Right renal cortex interstitium (tissue), 3 donors: ENCODE measurements around the gene KCNQ1. TPM values are rescaled to one million over a fixed set of nuclear protein-coding genes. Genes with fewer than 3 reads are reported as not detected.

ENCODE experiments used
- DNase-seq, 3 donors: peaks; one replicate each; pipeline ENCODE4 v3.0.0-alpha.2; 2013; ENCODE audit warnings: low read depth in 3 of 3, low spot score in 2 of 3
- polyA plus RNA-seq, 3 donors: library from polyadenylated mRNA; unstranded; fragments of 120-200 nt; gene quantifications; one replicate each; pipeline ENCODE4 v1.2.1, GENCODE V29; 2013; ENCODE audit not compliant: insufficient read length in 3 of 3

Gene KCNQ1
- polyA plus RNA-seq, 3 donors = 8.4 to 11.8 (median 10.2) TPM

DNA sequence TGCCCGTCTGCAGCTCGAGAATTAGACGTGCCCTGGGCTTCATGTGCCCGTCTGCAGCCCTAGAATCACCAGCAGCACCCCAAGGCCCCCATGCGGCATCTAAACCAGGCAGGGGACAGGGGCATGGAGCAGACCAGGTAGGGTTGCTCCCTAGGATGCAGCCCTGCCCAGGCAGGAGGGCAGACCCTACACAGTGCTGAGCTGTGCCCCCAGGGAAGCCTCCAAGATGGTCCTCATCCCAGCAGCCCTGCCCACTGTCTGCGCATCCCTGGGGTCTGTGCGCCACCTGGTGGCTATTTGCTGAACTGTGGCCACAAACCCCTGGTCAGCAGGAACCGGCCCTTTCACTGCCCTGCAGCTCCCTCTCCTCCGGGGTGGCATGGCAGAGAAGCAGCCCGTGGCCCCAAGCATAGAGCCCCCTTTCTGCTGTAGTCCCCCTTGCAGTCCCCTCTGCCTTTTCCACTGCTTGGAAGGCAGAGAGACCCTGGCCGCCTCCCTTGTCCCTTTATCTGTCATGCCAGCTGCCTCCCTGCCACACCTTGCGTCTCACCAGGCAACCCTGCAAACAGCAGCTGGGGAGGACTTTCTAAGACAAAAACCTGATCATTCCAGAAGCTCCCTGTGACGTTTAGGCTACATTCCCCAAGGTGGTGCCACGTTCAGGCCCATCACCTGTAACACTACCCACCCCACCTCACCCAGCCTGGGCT is 86.6 kb downstream of the KCNQ1 start:
- no peak for DNase-seq

DNA sequence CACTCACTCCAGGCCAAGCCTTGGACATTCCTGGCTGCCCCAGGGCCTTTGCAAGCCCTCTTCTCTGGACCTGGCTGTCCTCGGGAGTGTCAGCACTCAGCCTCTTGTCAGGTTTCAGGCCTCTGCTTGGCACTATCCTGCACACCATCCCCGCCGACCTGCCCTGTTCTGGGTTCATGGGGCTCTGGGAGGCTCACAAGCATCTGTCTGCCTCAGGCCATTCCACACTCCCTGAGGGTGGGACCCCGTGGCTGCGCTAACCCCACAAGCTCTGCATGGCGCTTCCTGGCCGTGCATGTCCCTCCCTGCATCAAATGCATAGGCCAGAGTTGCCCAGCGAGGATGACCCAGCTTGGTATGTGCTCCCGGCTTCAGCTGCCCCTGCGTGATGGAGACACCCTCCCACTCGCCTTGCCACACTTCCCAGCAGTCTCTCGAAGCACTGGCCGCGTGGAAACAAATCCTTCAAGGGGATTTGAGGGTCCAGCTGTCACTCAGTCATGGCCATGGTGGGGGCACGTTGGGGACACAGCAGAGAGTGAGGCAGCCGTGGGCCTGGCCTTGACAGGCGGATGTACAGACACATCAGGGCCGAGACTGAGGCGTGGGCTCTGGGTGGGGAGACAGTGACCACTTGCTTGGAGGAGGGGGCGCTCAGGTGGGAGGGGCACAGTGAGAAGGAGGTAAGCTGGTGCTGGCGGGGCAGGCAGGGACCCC is 87.3 kb downstream of the KCNQ1 start:
- no peak for DNase-seq

- DNase-seq = peak; percentile 76 to 87 (median 83)
Observed at GRCh38 chr11:2532704-2533586, 88.1 kb downstream of the KCNQ1 start.

DNA sequence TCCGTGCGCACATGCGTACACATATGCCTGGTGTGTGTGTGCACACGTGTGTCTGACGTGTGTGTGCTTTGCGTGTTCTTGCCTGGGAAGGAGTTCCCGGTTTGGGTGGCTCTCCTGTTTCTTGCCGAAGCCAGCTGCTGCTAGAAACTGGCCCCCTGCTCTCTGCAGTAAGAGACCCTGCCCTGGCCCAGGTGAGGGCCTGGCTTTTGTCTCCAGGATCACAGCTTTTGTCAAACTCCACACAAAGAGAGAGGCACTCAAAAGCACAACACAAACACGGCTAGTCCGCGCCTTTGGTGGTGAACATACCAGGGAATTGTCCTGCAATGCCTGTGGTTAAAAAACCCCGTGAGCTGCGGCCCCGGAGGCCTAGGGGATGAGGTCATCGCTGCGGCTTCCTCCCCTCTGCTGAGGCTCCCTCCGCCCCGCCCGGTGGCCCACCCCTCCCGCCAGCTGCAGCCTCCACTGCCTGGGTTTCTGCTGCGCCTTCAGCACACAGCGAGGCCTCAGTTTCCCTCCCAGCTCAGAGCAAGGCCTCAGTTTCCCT is 88.9 kb downstream of the KCNQ1 start:
- DNase-seq = no peak

DNA sequence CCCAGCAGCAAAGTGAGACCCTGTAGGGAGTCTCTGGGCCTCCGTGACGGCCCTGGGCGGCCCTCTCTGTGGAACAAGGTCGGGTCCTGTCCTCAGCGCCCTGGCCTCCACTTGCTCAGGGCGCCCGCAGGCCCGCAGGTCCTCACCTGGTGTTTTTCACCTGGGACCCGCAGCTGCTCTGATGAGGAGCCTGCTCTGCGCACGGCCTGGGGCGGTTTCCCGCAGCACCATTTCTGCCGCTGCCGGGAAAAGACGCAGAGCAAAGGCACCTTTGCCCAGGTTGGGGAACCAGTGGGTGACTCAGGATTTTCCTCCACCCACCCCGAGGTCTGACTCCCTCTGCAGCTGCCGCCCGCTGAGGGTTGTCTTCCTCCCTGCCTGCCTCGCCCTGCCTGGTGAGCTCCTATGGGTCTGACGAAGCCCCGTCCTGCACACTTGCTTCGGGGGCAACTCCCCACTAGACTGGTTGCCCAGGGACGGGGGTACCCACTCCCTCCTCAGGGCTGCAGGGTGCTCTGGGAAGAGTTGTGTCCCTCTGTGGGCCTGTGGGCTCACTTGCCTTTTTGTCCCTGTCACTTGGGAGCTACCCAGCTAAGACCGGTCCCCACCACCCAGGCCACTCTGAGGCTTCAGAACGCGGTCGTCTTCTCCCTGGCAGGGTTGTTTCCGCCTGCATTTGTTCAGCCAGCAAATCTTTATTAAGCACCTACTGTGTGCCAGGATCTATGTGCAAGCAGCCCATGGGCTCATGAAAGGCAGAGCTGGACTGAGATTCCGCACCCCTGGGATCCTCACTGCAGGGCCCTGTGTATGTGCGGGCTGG is 89.5 kb downstream of the KCNQ1 start:
- DNase-seq = no peak

DNA sequence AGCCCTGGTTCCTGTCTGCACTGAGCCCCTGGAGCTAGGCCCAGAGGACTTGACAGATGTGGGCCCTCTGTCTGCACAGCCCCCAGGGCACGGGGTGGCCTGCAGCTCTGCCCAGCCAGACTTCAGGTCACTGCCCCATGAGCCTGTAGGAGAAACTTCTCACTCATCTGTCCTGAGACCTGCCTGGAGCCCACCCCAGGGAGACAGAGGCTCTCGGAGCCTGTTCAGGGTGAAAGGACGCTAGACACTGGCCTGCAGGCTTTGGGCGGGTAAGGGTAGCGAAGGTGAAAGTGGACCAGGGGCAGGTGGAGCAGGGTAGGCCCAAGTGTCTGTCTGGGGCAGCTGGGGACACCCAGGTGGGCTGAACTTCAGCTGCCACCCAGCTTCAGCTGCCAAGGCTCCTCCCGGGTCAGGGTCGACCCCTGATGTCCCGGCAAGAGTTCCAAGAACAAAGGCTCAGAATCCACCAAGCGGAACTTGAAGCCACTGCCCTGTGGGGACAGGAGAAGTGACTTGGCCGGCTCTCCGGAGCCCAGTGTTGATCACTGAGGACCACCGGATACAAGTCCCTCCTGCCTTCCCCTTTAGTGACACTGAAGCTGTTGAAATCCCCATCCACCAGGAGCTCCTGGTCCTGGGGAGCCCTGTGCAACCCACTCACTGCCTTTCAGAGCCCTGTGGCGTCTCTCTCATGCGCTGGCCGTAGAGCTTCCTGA is 90.3 kb downstream of the KCNQ1 start:
- DNase-seq = no peak

DNA sequence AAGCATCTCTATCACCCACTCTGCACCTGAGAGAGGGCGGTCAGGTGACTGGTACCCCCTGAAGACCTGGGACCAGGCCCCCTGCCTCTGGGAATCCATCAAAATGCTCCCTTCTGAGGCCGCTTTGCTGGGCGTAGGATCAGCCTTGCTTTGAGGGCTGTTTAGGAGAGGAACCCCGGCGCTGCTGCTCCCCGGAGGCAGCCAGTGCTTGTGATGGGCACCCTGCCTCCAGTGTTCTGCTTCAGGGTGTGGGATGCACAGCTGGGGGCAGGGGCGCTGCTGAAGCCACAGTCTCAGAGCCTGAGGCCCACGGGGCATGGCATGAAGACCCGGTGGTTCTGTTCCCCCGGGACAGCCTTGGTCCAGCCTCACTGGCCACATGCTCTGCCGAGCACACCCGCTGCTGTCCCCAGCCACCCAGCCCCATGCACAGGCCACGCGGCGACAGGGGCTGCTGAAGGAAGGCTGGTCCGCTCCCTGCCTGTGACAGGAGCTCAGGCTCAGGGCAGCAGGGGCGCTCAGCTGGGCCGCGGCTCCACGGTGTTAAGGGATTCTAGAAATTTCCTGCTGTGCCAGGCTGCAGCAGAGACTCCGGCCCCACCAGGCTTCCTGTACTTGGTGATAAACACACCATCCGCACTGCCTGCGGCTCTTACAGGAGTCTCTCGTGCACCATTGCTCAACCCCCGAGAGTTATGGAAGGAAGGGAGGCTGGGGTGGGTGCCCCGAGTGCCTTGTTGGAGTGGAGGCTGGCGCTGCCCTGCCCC is 91.0 kb downstream of the KCNQ1 start:
- DNase-seq = no peak

DNA sequence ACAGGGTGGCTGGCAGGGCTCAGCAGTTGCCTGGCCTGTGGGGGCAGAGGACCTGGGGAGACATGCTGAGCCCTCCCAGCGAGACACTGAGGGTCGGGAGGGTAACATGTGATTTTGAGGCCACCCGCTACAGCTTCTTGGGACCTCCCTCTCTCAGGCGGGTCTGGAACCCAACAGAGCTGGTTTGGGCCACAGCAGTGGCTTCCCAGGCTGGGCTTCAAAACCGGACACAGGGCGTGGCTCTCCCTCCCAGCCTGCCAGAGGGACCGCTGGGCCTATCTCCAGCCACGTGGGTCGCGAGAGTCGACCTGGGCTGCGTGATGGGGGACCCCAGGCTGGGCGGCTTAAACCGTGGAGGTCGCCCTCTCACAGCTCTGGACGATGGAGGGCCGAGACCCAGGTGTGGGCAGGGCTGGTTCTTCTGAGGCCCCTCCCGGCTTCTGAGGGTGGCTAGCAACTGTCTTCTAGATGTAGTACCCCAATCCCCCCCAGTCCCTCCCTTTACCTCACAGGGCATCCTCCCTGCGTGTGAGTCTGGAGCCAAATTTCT is 91.7 kb downstream of the KCNQ1 start:
- no peak for DNase-seq

- no peak for DNase-seq
Observed at GRCh38 chr11:2537010-2537705, 92.3 kb downstream of the KCNQ1 start.

GRCh38 chr11:2537896-2538724 is 93.3 kb downstream of the KCNQ1 start:
- no peak for DNase-seq

- DNase-seq = no peak
Observed at GRCh38 chr11:2538951-2539350, 94.1 kb downstream of the KCNQ1 start.

DNA sequence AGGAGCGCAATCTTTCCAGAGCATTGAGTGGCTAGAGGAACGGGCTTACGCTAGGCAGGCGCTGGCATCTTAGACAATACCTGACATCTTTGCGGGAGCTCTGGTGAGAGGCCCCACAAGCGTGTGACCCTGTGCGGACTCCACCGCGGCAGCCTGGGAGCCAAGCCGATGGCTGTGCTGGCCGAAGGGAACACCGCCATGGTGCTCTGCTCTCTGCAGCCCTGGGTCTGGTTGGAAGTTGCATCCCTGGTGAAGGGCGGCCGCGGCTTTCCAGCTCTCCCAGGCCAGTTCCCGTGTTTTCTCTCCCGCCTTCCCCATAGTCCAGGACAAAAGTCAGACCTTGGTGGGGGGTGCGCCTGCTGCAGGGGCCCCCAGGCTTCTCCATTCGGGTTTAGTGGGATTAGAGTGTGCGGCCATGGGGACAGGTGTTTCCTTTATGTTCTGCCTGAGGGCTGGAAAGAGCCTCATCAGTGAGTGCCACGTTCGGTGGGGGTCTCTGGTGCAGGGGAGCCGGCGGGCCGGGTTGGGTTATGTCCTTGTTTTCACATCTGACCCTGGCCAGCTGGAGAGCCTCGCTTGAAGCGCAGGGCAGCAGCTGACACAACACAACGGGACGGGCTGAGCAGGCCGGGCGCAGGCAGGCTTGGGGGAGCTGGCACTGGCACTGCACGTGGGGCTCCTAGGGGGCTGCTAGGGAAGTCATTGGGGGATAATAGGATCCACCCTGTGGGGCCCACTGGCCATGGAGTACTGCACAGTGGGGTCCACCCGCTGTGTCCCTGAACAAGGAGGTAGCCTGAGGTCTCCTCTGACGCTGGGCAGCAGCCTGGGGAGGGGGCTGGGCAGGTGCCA is 94.8 kb downstream of the KCNQ1 start:
- DNase-seq = no peak

- DNase-seq = no peak
Observed at GRCh38 chr11:2540223-2540991, 95.6 kb downstream of the KCNQ1 start.

DNA sequence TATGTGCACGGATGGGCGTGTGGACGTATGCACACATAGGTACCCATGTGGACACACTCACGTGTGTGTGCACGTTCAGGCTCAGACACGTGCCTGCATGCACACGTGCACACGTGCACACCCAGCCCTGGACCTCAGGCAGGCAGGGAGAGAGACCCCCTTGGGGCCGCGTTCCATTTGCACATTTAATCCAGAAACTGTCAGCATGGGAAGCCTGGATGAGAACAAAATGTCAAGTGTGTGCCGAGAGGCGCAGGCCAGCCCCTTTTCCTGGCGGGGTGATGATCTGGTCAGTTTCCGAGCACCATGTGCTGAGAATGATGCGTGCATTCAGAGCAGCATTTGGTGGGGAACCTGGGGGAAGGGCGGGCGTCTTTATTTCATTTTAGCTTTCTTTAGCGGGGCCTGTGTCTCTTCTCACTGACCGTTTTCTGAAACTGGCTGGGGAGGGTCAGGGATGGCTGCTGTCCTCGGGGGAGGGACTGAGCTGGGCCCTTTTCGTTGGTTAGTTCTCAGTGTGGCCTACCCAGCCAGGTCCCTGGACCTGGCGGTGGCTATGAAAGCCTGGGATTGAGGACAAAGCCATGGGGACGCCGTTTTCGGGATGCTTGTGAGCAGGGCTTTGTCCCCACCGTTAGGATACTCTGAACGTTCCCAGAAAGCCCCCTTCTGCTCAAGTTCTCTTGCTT is 96.3 kb downstream of the KCNQ1 start:
- DNase-seq = no peak

- DNase-seq = no peak
Observed at GRCh38 chr11:2541881-2542361, 97.1 kb downstream of the KCNQ1 start.
